Measurements from ENCODE around the gene CTNNA2.

GRCh38 chr2:80168801-80169200 is 656.0 kb downstream of the CTNNA2 start:
- no peak for TF ChIP-seq CTCF (IDR thresholded peaks at IDR 0.05)
- TF ChIP-seq EP300 (IDR thresholded peaks at IDR 0.05): no peak
- TF ChIP-seq POLR2A (IDR thresholded peaks at IDR 0.05): no peak
